Astrocyte of the cerebellum (primary cell): ENCODE data around the gene NSG1.

Experiments used
- DNase-seq: peaks from one replicate; pipeline ENCODE4 v3.0.0-alpha.2; 2011; ENCODE audit warnings: low read depth
- H3K4me3 ChIP-seq: 2 replicates; pipeline ENCODE4 v1.5.1; 2011; ENCODE audit warnings: mild to moderate bottlenecking, low read depth, low read length, moderate library complexity
- in situ Hi-C: cut with HindIII; loops from 2 replicates; pipeline ENCODE4 v1.10.0; 2017; ENCODE audit warnings: low sequenced_read_pairs
- TF ChIP-seq, protein P1 (sequence below): IDR thresholded peaks from 2 replicates; pipeline ENCODE4 v1.5.1; 2012; ENCODE audit warnings: low read length, low read depth, moderate library complexity, mild to moderate bottlenecking; ENCODE audit errors: missing control alignments

NSG1 gene

DNA sequence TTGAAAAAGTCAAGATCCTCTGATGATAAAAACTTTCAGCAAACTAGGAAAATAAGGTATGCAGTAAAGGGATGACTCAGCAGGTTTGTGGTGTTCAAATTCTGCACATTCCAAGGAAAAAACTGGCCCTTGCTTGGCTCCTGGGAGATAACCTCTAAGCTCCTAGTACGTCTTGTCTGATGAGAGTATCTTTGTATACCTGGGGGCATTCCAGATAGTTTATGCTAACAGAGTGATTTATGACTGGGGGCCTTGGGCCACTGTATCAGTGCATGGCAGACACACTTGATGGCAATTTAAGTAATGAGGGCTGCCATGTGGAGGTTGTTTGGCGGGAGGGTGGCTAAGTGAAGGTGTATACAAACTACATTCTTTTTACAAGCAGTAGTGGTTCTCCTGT is 56.9 kb downstream of the NSG1 start:
- peak; percentile 24 for DNase-seq
- TF ChIP-seq, protein P1, sequence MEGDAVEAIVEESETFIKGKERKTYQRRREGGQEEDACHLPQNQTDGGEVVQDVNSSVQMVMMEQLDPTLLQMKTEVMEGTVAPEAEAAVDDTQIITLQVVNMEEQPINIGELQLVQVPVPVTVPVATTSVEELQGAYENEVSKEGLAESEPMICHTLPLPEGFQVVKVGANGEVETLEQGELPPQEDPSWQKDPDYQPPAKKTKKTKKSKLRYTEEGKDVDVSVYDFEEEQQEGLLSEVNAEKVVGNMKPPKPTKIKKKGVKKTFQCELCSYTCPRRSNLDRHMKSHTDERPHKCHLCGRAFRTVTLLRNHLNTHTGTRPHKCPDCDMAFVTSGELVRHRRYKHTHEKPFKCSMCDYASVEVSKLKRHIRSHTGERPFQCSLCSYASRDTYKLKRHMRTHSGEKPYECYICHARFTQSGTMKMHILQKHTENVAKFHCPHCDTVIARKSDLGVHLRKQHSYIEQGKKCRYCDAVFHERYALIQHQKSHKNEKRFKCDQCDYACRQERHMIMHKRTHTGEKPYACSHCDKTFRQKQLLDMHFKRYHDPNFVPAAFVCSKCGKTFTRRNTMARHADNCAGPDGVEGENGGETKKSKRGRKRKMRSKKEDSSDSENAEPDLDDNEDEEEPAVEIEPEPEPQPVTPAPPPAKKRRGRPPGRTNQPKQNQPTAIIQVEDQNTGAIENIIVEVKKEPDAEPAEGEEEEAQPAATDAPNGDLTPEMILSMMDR: no peak
- no peak overlapping the region for H3K4me3 ChIP-seq
- in situ Hi-C loops: no loop called here

DNA sequence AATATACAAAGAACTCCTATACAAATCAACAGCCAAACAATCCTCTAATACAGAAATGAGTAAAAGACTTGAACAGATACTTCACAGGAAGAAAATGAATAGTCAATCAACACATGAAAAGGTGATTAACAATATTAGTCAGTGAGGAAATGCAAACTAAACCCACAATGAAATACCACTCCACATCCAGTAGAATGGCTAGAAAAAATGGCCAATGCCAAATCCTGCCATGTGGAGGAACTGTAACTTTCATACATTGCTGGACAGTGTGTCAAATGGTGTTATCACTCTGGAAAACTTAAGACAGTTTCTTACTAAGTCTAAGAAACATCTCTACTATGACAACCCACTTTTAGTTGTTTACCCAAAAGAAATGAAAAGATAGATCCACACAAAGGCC is 59.5 kb downstream of the NSG1 start:
- DNase-seq: no peak
- in situ Hi-C loops: no loop called here
- TF ChIP-seq, protein P1: no peak
- no peak overlapping the region for H3K4me3 ChIP-seq

DNA sequence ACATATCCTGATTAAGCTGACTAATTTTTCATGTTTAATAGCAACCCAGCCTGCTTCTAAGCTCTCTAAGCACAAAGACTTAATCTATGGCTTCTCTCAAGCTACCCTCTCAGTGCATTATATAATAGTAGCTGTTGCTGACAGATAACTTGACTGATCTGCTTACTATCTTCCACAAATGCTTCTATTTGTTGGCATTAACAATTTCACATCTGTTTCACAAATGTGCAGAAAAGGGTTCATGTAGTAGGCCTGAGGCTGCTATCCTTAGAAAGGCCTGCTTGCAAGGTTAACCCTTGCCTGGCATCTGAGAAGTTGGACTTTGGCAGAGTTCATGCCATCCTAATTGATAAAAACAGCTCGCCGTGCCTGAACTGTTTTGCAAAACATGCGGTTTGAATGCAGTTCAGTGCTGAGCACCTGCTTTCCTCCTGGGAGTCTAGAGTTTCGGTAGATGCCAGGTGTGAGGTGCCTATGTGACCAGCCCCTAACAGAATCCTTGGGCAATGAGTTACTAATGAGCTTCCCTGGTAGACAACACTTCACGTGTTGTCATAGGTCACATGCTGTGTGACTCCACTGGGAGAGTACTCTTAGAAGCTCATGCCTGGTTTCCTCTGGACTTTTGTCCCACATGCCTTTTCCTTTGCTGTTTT is 68.4 kb downstream of the NSG1 start:
- H3K4me3 ChIP-seq: no peak overlapping the region
- TF ChIP-seq, protein P1: no peak
- in situ Hi-C loops: no loop called here
- DNase-seq: no peak

DNA sequence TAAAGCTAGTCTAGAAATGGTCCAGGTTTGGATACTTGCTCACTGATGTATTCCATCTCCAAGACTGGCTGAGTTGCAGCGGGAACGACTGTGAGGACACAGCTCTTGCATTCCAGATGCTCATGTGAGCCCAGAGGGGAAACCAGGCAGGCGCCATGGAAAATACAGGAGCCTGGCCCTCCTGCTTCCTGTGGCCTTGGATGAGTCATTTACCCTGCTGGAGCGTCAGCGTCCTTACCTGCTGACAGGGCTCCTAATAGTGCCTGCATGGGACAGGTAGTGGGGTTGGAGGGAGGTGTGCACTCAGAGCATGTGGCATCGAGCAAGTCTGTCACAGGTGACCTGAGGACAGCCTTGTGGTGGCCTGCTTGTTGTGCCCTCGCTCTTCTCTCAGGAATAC is 69.4 kb downstream of the NSG1 start:
- in situ Hi-C loops: no loop called here
- no peak overlapping the region for H3K4me3 ChIP-seq
- TF ChIP-seq, protein P1: no peak
- no peak for DNase-seq

DNA sequence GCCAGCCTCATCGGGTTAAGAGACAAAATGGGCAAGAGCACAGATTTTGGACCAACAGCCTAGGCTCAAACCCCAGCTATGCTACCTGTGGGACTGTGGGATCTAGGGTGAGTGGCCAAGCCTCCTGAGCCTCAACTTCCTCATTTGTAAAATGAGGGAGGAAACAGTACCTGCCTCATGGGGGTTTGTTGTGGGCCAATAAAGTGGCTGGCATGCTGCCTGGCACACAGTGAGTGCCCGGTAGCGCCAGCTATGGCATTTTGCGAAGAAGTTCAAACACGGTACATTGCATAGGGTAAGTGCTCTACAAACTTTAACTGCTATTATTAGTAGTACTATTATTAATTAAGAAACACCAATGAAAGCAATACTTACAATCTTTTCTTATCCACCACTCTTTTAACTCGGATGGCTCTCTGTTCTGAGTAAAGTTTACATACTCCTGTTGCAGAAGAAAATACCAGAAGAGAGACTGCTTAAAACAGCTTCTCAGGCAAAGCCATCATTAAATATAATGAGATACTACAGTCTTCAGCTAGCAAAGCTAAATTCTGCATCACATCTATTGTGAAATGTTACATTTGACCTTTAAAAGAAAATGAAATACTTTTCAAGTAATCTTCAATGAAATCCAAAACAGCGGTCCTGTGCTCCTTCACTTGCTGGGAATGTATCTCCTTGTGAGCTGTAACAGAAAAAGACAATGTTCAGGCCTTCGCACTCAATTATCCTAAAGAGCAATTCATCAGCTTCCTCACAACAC is 70.1 kb downstream of the NSG1 start:
- no peak for DNase-seq
- no peak overlapping the region for H3K4me3 ChIP-seq
- in situ Hi-C loops: no loop called here
- TF ChIP-seq, protein P1: no peak

DNA sequence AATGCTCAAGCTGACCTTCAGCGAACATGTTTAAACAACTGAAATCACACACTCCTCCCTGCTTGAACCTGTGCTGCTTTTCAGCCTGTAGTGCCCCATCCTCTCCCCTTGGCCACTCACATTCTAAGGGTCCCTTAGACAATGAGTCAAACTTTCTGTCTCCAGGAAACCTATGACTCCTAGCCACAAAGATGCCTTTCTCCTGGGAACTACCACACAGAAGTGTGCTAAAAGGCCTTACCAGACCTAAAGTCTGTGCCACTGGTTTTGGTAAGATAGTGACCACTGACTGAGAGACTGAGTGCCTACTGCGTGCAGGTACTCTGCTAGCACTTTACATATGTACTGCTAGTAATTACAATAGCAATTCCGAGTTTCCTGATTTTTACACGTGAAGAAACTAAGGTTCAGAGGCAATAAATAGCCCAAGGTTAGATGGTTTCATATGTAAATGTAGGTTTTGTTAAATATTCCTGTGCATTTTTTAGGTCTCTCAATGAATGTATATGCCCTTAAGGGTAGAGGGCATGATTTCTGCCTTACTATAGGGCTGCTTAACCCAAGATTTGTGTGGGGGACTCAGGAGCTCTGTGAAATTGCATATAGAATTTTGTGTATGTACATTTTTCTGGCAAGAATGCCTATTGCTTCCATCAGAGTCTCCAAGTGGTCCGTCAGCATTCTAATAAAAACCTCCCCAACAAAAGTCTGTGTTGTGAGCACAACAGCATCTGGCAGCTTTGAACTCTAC is 71.1 kb downstream of the NSG1 start:
- in situ Hi-C loops: no loop called here
- H3K4me3 ChIP-seq: no peak overlapping the region
- DNase-seq: peak; percentile 28
- TF ChIP-seq, protein P1: no peak
